ENCODE measurements around the gene ADARB1.

Gene ADARB1

GRCh38 chr21:45241357-45241756 lies 167.0 kb downstream of the ADARB1 start:
- Histone ChIP-seq H4K20me1 (ENCODE audit: low read depth, low read length) (no peaks in the 10 kb centered on the region), H3K79me2 (ENCODE audit: insufficient read depth, low read length) (no peaks in the 10 kb centered on the region), H3K27ac (ENCODE audit: low read depth, low read length) (no peak overlapping the region), H3K27me3 (ENCODE audit: low read length) (no peaks in the 10 kb centered on the region; the same call in 1 of the 2 replicates), H3F3A (ENCODE audit: insufficient read depth) (no peaks in the 10 kb centered on the region), H3K9me2 (replicated peaks; ENCODE audit: insufficient read depth, low read length) (no peaks in the 10 kb centered on the region), H3K9me3 (ENCODE audit: insufficient read depth, low read length) (peaks cover 7% of the 10 kb centered on the region; the same call in 1 of the 2 replicates), H3K9ac (ENCODE audit: low read length) (no peak overlapping the region), H2AFZ (ENCODE audit: low read depth, low read length, severe bottlenecking) (no peak overlapping the region), H3K4me3 (ENCODE audit: insufficient read depth, low read length, poor library complexity, severe bottlenecking) (no peak overlapping the region), H3K4me2 (ENCODE audit: low read depth, low read length, poor library complexity, severe bottlenecking) (no peak overlapping the region), H3K36me3 (ENCODE audit: low read length) (peaks cover 3% of the 10 kb centered on the region; the same call in 1 of the 2 replicates)
- TF ChIP-seq CTCF (IDR thresholded peaks at IDR 0.05; ENCODE audit: insufficient read depth, low read length, poor library complexity, severe bottlenecking) (no peak), EZH2phosphoT487 (conservative IDR thresholded peaks at IDR 0.05; ENCODE audit: low read length) (no peak)

- H3F3A ChIP-seq (ENCODE audit: insufficient read depth): no peaks in the 10 kb centered on the region
- H3K9me3 ChIP-seq (ENCODE audit: insufficient read depth, low read length): peaks cover 7% of the 10 kb centered on the region; the same call in 1 of the 2 replicates
- no peak overlapping the region for H3K9ac ChIP-seq (ENCODE audit: low read length)
Measured at GRCh38 chr21:45243603-45244002, 169.2 kb downstream of the ADARB1 start.

GRCh38 chr21:45244799-45245340 lies 170.5 kb downstream of the ADARB1 start:
- Histone ChIP-seq H2AFZ (ENCODE audit: low read depth, low read length, severe bottlenecking) (no peak overlapping the region), H3K9ac (ENCODE audit: low read length) (no peak overlapping the region), H3K4me2 (ENCODE audit: low read depth, low read length, poor library complexity, severe bottlenecking) (no peak overlapping the region), H3K36me3 (ENCODE audit: low read length) (peaks cover 3% of the 10 kb centered on the region; the same call in 1 of the 2 replicates), H4K20me1 (ENCODE audit: low read depth, low read length) (no peaks in the 10 kb centered on the region), H3K27ac (ENCODE audit: low read depth, low read length) (no peak overlapping the region), H3K9me2 (replicated peaks; ENCODE audit: insufficient read depth, low read length) (no peaks in the 10 kb centered on the region), H3K27me3 (ENCODE audit: low read length) (no peaks in the 10 kb centered on the region; the same call in none of the 2 replicates), H3K4me3 (ENCODE audit: insufficient read depth, low read length, poor library complexity, severe bottlenecking) (no peak overlapping the region), H3K79me2 (ENCODE audit: insufficient read depth, low read length) (no peaks in the 10 kb centered on the region), H3K9me3 (ENCODE audit: insufficient read depth, low read length) (peaks cover 7% of the 10 kb centered on the region; the same call in 1 of the 2 replicates), H3F3A (ENCODE audit: insufficient read depth) (no peaks in the 10 kb centered on the region)
- TF ChIP-seq CTCF (IDR thresholded peaks at IDR 0.05; ENCODE audit: insufficient read depth, low read length, poor library complexity, severe bottlenecking): no peak
- no peak for TF ChIP-seq EZH2phosphoT487 (conservative IDR thresholded peaks at IDR 0.05; ENCODE audit: low read length)

More at GRCh38 chr21:45243603-45244002, 169.2 kb downstream of the ADARB1 start:
- peaks cover 3% of the 10 kb centered on the region; the same call in 1 of the 2 replicates for H3K36me3 ChIP-seq (ENCODE audit: low read length)
- H2AFZ ChIP-seq (ENCODE audit: low read depth, low read length, severe bottlenecking): no peak overlapping the region
- H3K9me2 ChIP-seq (replicated peaks; ENCODE audit: insufficient read depth, low read length): no peaks in the 10 kb centered on the region
- no peak overlapping the region for H3K4me2 ChIP-seq (ENCODE audit: low read depth, low read length, poor library complexity, severe bottlenecking)
- H3K4me3 ChIP-seq (ENCODE audit: insufficient read depth, low read length, poor library complexity, severe bottlenecking): no peak overlapping the region
- TF ChIP-seq EZH2phosphoT487 (conservative IDR thresholded peaks at IDR 0.05; ENCODE audit: low read length) (no peak), CTCF (IDR thresholded peaks at IDR 0.05; ENCODE audit: insufficient read depth, low read length, poor library complexity, severe bottlenecking) (no peak)
- no peaks in the 10 kb centered on the region for H3K79me2 ChIP-seq (ENCODE audit: insufficient read depth, low read length)
- no peak overlapping the region for H3K27ac ChIP-seq (ENCODE audit: low read depth, low read length)
- no peaks in the 10 kb centered on the region; the same call in none of the 2 replicates for H3K27me3 ChIP-seq (ENCODE audit: low read length)
- H4K20me1 ChIP-seq (ENCODE audit: low read depth, low read length): no peaks in the 10 kb centered on the region

All from SU-DHL-6 (cell line).